Activated naive CD4-positive, alpha-beta T cell treated with anti-CD3 and anti-CD28 coated beads, Interleukin-2, amount 10 ng/mL, durations not matched to agents 7 days and 5 days (primary cell): ENCODE data around the gene C10orf88.

Experiments
- CTCF ChIA-PET: fragments of 350-600 bp; sonication (Branson Sonifier 250); formaldehyde crosslinking; loops from one replicate; lab custom pipeline; 2021; ENCODE audit warnings: antibody characterized with exemption; lab: Charles Lee
- DNase-seq: peaks from one replicate; pipeline ENCODE4 v3.0.0-alpha.2; 2020
- H3K27ac Mint-ChIP-seq: one replicate; pipeline ENCODE4 v1.8.0; 2021; ENCODE audit warnings: mild to moderate bottlenecking, moderate library complexity, mixed read lengths
- H3K27me3 Mint-ChIP-seq: one replicate; pipeline ENCODE4 v1.8.0; 2021; ENCODE audit warnings: mild to moderate bottlenecking, mixed read lengths
- H3K36me3 Mint-ChIP-seq: one replicate; pipeline ENCODE4 v1.8.0; 2021; ENCODE audit warnings: mixed read lengths
- H3K4me1 Mint-ChIP-seq: one replicate; pipeline ENCODE4 v1.8.0; 2021; ENCODE audit warnings: mixed read lengths
- H3K4me3 Mint-ChIP-seq: one replicate; pipeline ENCODE4 v1.8.0; 2021; ENCODE audit warnings: mild to moderate bottlenecking, moderate library complexity, mixed read lengths
- H3K9me3 Mint-ChIP-seq: one replicate; pipeline ENCODE4 v1.8.0; 2021; ENCODE audit warnings: mixed read lengths

C10orf88 gene

GRCh38 chr10:122984708-122985107, 30.7 kb upstream of the C10orf88 start:
- peaks cover 4% of the 10 kb centered on the region for H3K27me3 Mint-ChIP-seq
- H3K36me3 Mint-ChIP-seq = peaks cover 2% of the 10 kb centered on the region
- no peak overlapping the region for H3K4me3 Mint-ChIP-seq
- H3K4me1 Mint-ChIP-seq = peaks cover 17% of the 10 kb centered on the region
- CTCF ChIA-PET = no interaction called here
- no peak for DNase-seq
- no peak overlapping the region for H3K27ac Mint-ChIP-seq
- H3K9me3 Mint-ChIP-seq = no peaks in the 10 kb centered on the region

GRCh38 chr10:122983898-122984297, 29.9 kb upstream of the C10orf88 start:
- Mint-ChIP-seq H3K27me3 (peaks cover 4% of the 10 kb centered on the region), H3K27ac (no peak overlapping the region), H3K36me3 (peaks cover 2% of the 10 kb centered on the region), H3K4me3 (no peak overlapping the region), H3K4me1 (peaks cover 17% of the 10 kb centered on the region), H3K9me3 (no peaks in the 10 kb centered on the region)
- no peak for DNase-seq
- CTCF ChIA-PET = no interaction called here

GRCh38 chr10:122981066-122981464, 27.0 kb upstream of the C10orf88 start:
- DNase-seq = no peak
- no peaks in the 10 kb centered on the region for H3K36me3 Mint-ChIP-seq

GRCh38 chr10:122980209-122981065, 26.4 kb upstream of the C10orf88 start, which contains the start of gene PSTK:
TSS of gene PSTK (plus strand) at chr10:122980401. CDS start at chr10:122980480, 79 bp downstream.
- H3K27ac Mint-ChIP-seq = peak within 1 kb of the TSS; percentile 97
- no peaks in the 10 kb centered on the region for H3K9me3 Mint-ChIP-seq
- CTCF ChIA-PET = interaction anchor here (1.0 to 2.4 kb wide), 5 partner anchors 10 to 29 kb away, joined by 4 to 9 read pairs (median 5); partner anchors contain the start of gene IKZF5
- H3K36me3 Mint-ChIP-seq = no peaks in the 10 kb centered on the region
- H3K4me1 Mint-ChIP-seq = peaks cover 17% of the 10 kb centered on the region
- H3K27me3 Mint-ChIP-seq = peaks cover 4% of the 10 kb centered on the region
- DNase-seq = peak; percentile 92
- peak within 1 kb of the TSS; percentile 84 for H3K4me3 Mint-ChIP-seq

More at GRCh38 chr10:122981066-122981464, 27.0 kb upstream of the C10orf88 start:
- H3K27ac Mint-ChIP-seq = peak overlapping the region; percentile 97
- peak overlapping the region; percentile 84 for H3K4me3 Mint-ChIP-seq
- H3K9me3 Mint-ChIP-seq = no peaks in the 10 kb centered on the region
- H3K4me1 Mint-ChIP-seq = peaks cover 17% of the 10 kb centered on the region
- CTCF ChIA-PET = interaction anchor here (1.0 to 2.4 kb wide), 4 partner anchors 9 to 153 kb away, joined by 3 to 9 read pairs (median 6); partner anchors contain the start of gene IKZF5
- peaks cover 4% of the 10 kb centered on the region for H3K27me3 Mint-ChIP-seq

- H3K4me3 Mint-ChIP-seq = no peak overlapping the region
- DNase-seq = no peak
- CTCF ChIA-PET = no interaction called here
- no peaks in the 10 kb centered on the region for H3K36me3 Mint-ChIP-seq
- H3K27ac Mint-ChIP-seq = no peak overlapping the region
- H3K27me3 Mint-ChIP-seq = peaks cover 23% of the 10 kb centered on the region
- H3K4me1 Mint-ChIP-seq = no peaks in the 10 kb centered on the region
- no peaks in the 10 kb centered on the region for H3K9me3 Mint-ChIP-seq
Measured at GRCh38 chr10:122974543-122975064, 20.6 kb upstream of the C10orf88 start.

DNA sequence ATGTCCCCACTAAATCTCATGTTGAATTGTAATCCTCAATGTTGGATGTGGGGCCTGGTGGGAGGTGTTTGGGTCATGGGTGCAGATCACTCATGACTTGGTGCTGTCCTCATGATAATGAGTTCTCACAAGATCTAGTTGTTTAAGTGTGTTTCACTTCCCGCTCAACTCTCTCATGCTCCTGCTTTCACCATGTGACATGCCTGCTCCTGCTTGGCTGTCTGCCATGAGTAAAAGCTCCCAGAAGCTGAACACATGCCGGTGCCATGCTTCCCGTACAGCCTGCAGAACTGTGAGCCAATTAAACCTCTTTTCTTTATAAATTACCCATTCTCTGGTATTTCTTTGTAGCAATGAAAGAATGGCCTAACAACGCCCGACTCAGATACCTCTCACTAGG, 20.0 kb upstream of the C10orf88 start:
- Mint-ChIP-seq H3K4me1 (no peaks in the 10 kb centered on the region), H3K4me3 (no peak overlapping the region), H3K36me3 (no peaks in the 10 kb centered on the region), H3K9me3 (no peaks in the 10 kb centered on the region), H3K27ac (no peak overlapping the region), H3K27me3 (peaks cover 23% of the 10 kb centered on the region)
- no peak for DNase-seq
- CTCF ChIA-PET = no interaction called here

DNA sequence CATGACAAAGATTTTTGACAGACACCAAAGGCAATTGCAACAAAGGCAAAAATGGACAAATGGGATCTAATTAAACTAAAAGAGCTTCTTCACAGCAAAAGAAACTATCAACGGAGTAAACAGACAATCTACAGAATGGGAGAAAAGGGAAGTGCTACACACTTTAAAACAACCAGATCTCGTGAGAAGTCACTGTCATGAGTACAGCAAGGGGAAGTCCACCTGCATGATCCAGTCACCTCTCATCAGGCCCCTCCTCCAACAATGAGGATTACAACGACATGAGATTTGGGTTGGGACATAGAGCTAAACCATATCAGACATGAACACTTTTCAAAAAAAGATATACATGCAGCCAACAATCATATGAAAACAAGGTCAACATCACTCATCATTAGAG, 14.7 kb upstream of the C10orf88 start:
- CTCF ChIA-PET = no interaction called here
- no peak overlapping the region for H3K4me3 Mint-ChIP-seq

DNA sequence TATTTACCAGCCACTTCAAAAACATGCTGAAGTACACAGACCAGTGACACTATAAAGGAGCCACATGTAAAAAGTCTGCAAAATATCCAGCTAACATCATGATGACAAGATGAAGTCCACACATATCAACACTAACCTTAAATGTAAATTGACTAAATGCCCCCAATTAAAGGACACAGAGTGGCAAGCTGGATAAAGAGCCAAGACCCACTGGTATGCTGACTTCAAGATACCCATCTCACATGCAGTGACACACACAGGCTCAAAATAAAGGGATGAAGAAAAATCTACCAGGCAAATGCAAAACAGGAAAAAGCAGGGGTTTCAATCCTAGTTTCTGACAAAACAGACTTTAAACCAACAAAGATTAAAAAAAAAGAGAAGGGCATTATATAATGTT, 12.9 kb upstream of the C10orf88 start:
- CTCF ChIA-PET = no interaction called here
- no peak overlapping the region for H3K27ac Mint-ChIP-seq
- H3K27me3 Mint-ChIP-seq = peaks cover 11% of the 10 kb centered on the region
- no peak for DNase-seq
- no peak overlapping the region for H3K4me3 Mint-ChIP-seq
- no peaks in the 10 kb centered on the region for H3K4me1 Mint-ChIP-seq
- H3K9me3 Mint-ChIP-seq = peaks cover 21% of the 10 kb centered on the region
- peaks cover 2% of the 10 kb centered on the region for H3K36me3 Mint-ChIP-seq

More for the DNA sequence above, 14.7 kb upstream of the C10orf88 start:
- Mint-ChIP-seq H3K4me1 (no peaks in the 10 kb centered on the region), H3K36me3 (peaks cover 2% of the 10 kb centered on the region), H3K27me3 (peaks cover 18% of the 10 kb centered on the region), H3K9me3 (peaks cover 21% of the 10 kb centered on the region), H3K27ac (no peak overlapping the region)
- no peak for DNase-seq

DNA sequence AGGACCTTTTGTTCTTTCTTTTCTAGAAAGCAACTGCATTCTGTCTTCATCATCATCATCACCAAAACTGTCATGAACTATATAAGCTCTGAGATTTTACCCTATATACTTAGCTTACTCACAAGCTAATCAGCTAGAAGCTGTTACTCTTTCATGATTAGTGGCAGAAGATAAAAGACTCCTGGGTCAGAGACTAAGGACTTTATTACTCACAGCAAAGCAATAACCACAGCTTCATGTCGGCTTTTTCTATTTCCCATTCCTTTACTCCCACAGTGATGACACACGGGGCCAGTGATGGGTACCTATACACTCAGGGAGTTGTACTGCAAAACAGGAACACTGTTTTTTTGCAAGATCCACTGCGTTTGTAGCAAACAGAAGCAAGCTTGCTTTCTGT, 8.4 kb upstream of the C10orf88 start:
- Mint-ChIP-seq H3K4me3 (no peak overlapping the region), H3K9me3 (peaks cover 16% of the 10 kb centered on the region), H3K27ac (no peak overlapping the region), H3K4me1 (no peaks in the 10 kb centered on the region), H3K36me3 (peaks cover 2% of the 10 kb centered on the region), H3K27me3 (peaks cover 5% of the 10 kb centered on the region)
- CTCF ChIA-PET = no interaction called here
- DNase-seq = no peak

DNA sequence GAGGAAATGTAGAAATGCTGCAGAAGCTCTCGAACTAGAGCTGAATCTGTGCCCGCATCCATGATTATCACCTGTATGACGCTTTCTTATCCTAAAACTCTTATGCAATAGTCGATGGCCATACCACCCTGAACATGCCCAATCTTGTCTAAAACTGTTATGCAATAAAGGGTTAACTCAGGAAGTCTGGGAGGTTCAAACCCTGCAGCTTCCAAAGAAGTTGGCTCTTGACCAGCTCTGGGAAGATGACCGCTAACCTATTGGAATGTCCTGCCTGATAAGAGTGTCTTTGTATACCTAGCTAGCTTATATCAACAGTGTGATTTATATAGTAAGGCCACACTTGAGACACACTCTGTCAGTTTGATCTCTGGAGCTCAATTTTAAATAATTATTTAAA, 3.4 kb upstream of the C10orf88 start:
- peaks cover 27% of the 10 kb centered on the region for H3K4me1 Mint-ChIP-seq
- H3K36me3 Mint-ChIP-seq = peaks cover 12% of the 10 kb centered on the region
- peaks cover 2% of the 10 kb centered on the region for H3K9me3 Mint-ChIP-seq
- H3K4me3 Mint-ChIP-seq = no peak overlapping the region
- CTCF ChIA-PET = no interaction called here
- H3K27ac Mint-ChIP-seq = no peak overlapping the region
- H3K27me3 Mint-ChIP-seq = peaks cover 20% of the 10 kb centered on the region
- no peak for DNase-seq

DNA sequence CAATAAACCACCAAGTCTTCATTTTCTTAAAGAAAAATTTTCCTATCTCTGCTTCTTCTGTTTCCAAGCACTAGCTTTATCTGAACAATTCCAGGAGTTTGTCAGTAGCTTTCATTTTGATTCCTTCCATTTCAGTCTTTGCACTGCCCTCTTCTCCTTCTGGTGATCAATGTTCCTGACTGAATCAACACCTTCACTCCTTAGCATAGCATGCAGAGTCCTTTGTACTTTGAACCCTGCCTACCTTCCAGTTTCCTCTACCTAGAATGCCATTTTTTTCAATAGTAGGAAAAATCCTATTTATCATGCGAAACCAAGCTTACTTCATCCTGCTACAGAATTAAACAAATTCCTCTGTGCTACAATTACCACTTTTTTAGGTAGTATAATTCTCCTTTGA, 1.9 kb upstream of the C10orf88 start:
- DNase-seq = no peak
- Mint-ChIP-seq H3K36me3 (peaks cover 18% of the 10 kb centered on the region), H3K4me3 (no peak overlapping the region), H3K4me1 (peaks cover 37% of the 10 kb centered on the region), H3K27ac (no peak overlapping the region), H3K27me3 (peaks cover 20% of the 10 kb centered on the region), H3K9me3 (peaks cover 2% of the 10 kb centered on the region)
- CTCF ChIA-PET = interaction anchor here (1.6 kb wide), 1 partner anchor 24 kb away, joined by 5 read pairs; the partner anchor contains the start of gene PSTK

- Mint-ChIP-seq H3K4me3 (no peak overlapping the region), H3K27ac (no peak overlapping the region), H3K27me3 (peaks cover 20% of the 10 kb centered on the region), H3K4me1 (peaks cover 41% of the 10 kb centered on the region), H3K36me3 (peaks cover 21% of the 10 kb centered on the region), H3K9me3 (peaks cover 2% of the 10 kb centered on the region)
- CTCF ChIA-PET = interaction anchor here (1.6 kb wide), 1 partner anchor 25 kb away, joined by 5 read pairs; the partner anchor contains the start of gene PSTK
- DNase-seq = no peak
Measured at GRCh38 chr10:122954731-122955050, 664 bp upstream of the C10orf88 start.

GRCh38 chr10:122949296-122949695, 4.7 kb downstream of the C10orf88 start:
- no peak overlapping the region for H3K27ac Mint-ChIP-seq

DNA sequence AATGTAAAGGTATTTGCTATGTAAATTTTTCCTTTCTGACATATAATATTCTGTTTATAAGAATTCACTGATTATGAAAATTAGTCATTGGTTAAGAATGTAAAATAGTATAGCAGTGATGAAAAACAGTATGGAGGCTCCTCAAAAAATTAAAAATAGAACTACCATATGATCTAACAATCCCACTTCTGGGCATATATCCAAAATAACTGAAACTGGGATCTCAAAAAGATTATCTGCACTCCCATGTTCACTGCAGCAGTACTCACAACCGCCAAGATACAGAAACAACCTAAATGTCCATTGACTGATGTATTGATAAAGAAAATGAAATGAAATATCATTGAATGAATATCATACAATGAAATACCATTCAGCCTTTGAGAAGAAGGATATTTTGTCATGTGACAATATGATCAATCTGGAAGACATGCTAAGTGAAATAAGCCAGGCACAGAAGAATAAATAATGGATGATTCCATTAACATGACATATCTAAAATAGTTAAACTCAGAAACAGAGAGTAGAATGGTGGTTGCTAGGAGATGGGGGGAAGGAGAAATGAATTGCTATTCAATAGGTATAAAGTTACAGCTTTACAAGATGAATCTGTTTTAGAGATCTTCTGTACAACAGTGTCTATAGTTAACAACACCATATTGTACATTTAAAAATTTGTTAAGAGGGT, 14.0 kb downstream of the C10orf88 start:
- no peaks in the 10 kb centered on the region for H3K4me1 Mint-ChIP-seq
- no peaks in the 10 kb centered on the region for H3K27me3 Mint-ChIP-seq
- no peak for DNase-seq
- H3K4me3 Mint-ChIP-seq = no peak overlapping the region
- no peaks in the 10 kb centered on the region for H3K9me3 Mint-ChIP-seq
- peaks cover 40% of the 10 kb centered on the region for H3K36me3 Mint-ChIP-seq
- CTCF ChIA-PET = no interaction called here
- no peak overlapping the region for H3K27ac Mint-ChIP-seq

More at GRCh38 chr10:122949296-122949695, 4.7 kb downstream of the C10orf88 start:
- peaks cover 4% of the 10 kb centered on the region for H3K27me3 Mint-ChIP-seq
- H3K4me3 Mint-ChIP-seq = no peak overlapping the region
- H3K9me3 Mint-ChIP-seq = no peaks in the 10 kb centered on the region
- no peak for DNase-seq
- peaks cover 33% of the 10 kb centered on the region for H3K4me1 Mint-ChIP-seq
- CTCF ChIA-PET = no interaction called here
- peaks cover 49% of the 10 kb centered on the region for H3K36me3 Mint-ChIP-seq
